C4-2B (cell line): ENCODE results near the gene CCDC40.

Experiments used
- CTCF ChIP-seq: fragments of 450-650 bp; conservative IDR thresholded peaks from 2 replicates; pipeline ENCODE4 v1.5.1; 2017; ENCODE audit warnings: mild to moderate bottlenecking
- ZFX ChIP-seq: fragments of 450-650 bp; IDR thresholded peaks from 2 replicates; pipeline ENCODE4 v1.6.1; 2017

DNA sequence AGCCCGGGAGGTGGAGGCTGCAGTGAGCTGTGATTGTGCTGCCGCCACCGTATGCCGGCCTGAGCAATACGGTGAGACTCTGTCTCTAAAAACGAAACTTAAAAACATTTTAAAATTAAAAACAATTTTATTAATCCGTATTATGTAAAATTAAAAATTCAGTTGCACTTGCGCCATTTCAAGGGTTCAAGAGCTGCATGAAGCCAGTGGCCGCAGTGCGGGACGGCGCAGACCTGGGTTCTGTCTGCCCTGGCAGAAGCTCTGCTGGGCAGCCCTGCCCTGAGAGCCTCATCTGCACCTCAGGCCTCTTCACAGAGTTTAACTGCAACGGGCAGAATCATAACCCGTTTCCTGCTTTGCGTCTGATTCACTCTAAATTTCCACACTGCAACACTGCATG is 32.5 kb upstream of the CCDC40 start:
- TF ChIP-seq CTCF (no peak), ZFX (no peak)
